Measurements from ENCODE around the gene KCNT2. TPM values are rescaled to one million over a fixed set of nuclear protein-coding genes. Genes with fewer than 3 reads are reported as not detected.

Gene KCNT2
- total RNA-seq, 6 experiments from 2014 or later: 0.23 to 1.4 (median 0.32) TPM

DNA sequence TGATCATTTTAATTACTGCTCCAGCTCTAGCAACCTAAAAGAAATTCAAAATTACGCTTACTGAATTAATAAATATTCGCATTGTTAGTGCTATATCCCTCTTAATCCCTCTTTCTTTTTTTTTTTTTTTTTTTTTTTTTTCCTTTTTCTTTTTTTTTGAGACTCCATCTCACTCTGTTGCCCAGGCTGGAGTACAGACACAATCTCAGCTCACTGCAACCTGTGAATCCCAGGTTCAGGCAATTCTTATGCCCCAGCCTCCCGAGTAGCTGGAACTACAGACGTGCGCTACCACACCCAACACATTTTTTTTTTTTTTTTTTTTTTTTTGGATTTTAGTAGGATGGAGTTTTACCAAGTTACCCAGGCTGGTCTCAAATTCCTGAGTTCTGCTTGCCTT is 157.1 kb downstream of the KCNT2 start:
- Mint-ChIP-seq H3K27me3 (ENCODE audit: insufficient read depth) (no peaks in the 10 kb centered on the region), H3K4me3 (no peak overlapping the region), H3K36me3 (ENCODE audit: low read depth) (no peaks in the 10 kb centered on the region), H3K27ac (no peak overlapping the region), H3K4me1 (ENCODE audit: low read depth) (no peaks in the 10 kb centered on the region), H3K9me3 (no peaks in the 10 kb centered on the region)
- no peak for DNase-seq
- TF ChIP-seq, protein P1, sequence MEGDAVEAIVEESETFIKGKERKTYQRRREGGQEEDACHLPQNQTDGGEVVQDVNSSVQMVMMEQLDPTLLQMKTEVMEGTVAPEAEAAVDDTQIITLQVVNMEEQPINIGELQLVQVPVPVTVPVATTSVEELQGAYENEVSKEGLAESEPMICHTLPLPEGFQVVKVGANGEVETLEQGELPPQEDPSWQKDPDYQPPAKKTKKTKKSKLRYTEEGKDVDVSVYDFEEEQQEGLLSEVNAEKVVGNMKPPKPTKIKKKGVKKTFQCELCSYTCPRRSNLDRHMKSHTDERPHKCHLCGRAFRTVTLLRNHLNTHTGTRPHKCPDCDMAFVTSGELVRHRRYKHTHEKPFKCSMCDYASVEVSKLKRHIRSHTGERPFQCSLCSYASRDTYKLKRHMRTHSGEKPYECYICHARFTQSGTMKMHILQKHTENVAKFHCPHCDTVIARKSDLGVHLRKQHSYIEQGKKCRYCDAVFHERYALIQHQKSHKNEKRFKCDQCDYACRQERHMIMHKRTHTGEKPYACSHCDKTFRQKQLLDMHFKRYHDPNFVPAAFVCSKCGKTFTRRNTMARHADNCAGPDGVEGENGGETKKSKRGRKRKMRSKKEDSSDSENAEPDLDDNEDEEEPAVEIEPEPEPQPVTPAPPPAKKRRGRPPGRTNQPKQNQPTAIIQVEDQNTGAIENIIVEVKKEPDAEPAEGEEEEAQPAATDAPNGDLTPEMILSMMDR (IDR thresholded peaks at IDR 0.05): no peak

DNA sequence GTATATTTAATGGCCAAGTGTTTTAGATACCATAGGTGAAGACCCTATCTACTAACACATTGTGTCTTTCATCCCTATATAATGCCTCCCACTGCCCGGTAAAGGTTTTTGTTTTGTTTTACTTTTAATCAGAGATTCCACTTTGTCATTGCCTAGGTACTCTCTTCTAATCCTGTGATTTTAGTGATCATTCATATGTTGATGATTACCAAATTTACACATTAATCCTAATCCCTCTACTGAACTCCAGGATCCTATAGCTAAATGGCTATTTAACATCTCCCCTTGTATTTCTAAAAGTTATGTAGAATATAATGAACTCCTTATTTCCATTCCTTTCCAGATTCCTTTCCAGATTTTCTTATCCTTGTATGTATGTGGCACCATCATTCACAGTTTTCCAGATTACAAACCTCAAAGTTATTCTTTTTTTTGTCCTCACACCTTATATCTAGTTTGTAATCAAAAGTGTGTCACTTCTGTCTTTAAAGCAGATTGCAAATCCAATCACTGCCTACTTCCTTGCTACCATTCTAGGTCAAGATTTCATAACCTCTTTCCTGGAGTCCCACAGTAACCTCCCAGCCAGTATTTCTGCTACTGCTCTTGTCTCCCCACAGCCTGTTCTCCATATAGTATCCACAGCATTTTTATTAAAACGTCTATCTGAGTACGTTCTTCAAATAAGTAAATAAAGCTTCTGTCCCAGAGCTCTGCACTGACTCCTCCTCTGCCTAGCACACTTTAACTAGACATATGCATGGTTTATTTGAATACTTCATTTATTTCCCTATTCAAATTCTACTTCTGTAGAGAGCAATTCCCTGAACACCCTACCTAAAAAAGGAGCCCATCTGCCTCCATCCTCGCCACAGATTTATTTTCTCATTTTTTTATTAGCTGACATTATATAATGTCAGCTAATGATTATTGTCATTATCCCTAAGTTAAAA is 157.8 kb downstream of the KCNT2 start:
- no peak for DNase-seq
- no peak overlapping the region for H3K4me3 Mint-ChIP-seq
- no peaks in the 10 kb centered on the region for H3K27me3 Mint-ChIP-seq (ENCODE audit: insufficient read depth)

DNA sequence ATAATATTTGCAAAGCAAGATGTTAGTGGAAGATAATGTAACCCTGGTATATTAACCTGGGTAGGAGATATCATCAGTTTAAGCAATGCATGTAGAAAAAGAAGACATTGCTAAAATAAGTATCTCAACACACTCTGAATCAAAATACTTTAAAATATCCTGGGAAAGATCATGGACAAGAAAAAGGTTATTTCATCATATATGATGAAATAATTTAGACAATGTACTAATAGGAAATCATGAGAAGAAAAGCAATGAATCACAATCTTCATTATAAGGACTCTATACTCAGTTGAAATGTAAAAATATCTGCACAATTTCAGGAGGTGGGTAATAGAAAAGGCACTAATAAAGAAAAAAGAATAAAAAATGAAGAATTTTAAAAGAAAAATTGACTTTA is 158.8 kb downstream of the KCNT2 start:
- Mint-ChIP-seq H3K9me3 (no peaks in the 10 kb centered on the region), H3K27ac (no peak overlapping the region), H3K36me3 (ENCODE audit: low read depth) (no peaks in the 10 kb centered on the region), H3K27me3 (ENCODE audit: insufficient read depth) (no peaks in the 10 kb centered on the region), H3K4me1 (ENCODE audit: low read depth) (no peaks in the 10 kb centered on the region), H3K4me3 (no peak overlapping the region)
- TF ChIP-seq, protein P1 (IDR thresholded peaks at IDR 0.05): no peak
- DNase-seq: no peak

More for the DNA sequence above, 157.8 kb downstream of the KCNT2 start:
- H3K4me1 Mint-ChIP-seq (ENCODE audit: low read depth): no peaks in the 10 kb centered on the region
- no peaks in the 10 kb centered on the region for H3K36me3 Mint-ChIP-seq (ENCODE audit: low read depth)
- TF ChIP-seq, protein P1 (IDR thresholded peaks at IDR 0.05): no peak
- H3K27ac Mint-ChIP-seq: no peak overlapping the region
- no peaks in the 10 kb centered on the region for H3K9me3 Mint-ChIP-seq

DNA sequence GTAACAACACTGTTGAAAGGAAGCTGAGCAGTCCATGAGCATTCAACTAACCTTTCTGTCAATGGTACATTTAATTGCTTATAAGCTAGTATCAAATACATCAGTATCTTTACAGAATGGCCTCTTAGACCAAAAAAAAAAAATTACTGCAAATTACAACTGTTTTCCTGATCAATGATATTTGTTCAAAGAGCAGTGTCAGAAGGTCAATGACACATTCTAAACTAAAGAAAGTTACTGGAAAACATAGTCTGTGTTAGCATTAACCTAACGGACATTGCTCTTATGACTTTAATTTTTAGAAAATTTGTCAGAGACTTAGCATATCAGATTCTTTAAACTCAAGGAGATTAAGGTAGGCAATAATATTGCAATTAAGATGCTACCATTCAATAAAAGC is 162.5 kb downstream of the KCNT2 start:
- no peaks in the 10 kb centered on the region for H3K9me3 Mint-ChIP-seq
- H3K4me3 Mint-ChIP-seq: no peak overlapping the region
- no peaks in the 10 kb centered on the region for H3K36me3 Mint-ChIP-seq (ENCODE audit: low read depth)
- DNase-seq: no peak
- no peak overlapping the region for H3K27ac Mint-ChIP-seq
- H3K27me3 Mint-ChIP-seq (ENCODE audit: insufficient read depth): no peaks in the 10 kb centered on the region
- TF ChIP-seq, protein P1 (IDR thresholded peaks at IDR 0.05): no peak
- no peaks in the 10 kb centered on the region for H3K4me1 Mint-ChIP-seq (ENCODE audit: low read depth)

DNA sequence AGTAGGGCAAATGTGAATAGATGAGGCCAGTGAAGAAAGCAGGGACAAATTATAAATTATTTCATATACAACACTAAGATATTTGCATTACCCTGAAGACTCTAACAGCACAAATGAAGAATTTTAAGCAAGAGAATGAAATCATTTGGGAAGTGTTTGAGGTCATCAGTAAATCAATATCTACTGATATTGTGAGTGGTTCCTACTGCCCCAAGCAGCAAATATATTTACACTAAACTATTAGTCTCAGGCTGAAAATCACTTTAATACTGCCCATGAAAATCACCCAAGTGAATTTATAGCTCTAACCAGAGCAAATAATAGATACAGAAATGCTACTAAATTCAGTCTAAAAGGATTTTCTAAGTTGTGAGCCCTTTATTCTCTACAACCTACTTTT is 163.6 kb downstream of the KCNT2 start:
- no peak overlapping the region for H3K27ac Mint-ChIP-seq
- TF ChIP-seq, protein P1 (IDR thresholded peaks at IDR 0.05): no peak
- no peak overlapping the region for H3K4me3 Mint-ChIP-seq
- H3K27me3 Mint-ChIP-seq (ENCODE audit: insufficient read depth): no peaks in the 10 kb centered on the region
- DNase-seq: no peak
- H3K4me1 Mint-ChIP-seq (ENCODE audit: low read depth): no peaks in the 10 kb centered on the region
- no peaks in the 10 kb centered on the region for H3K36me3 Mint-ChIP-seq (ENCODE audit: low read depth)
- H3K9me3 Mint-ChIP-seq: no peaks in the 10 kb centered on the region
